NCI-H82 treated with DMSO at 0.1 percent for 48 hours (cell line): ENCODE data around the gene DERL3.
"Not testable (repeated sequence)": the region's sequence is repeated elsewhere in the genome, so short reads cannot be mapped to it uniquely, and the experiment has no call there.

Source experiments
- DNase-seq: peaks from one replicate; lab custom pipeline; 2025; ENCODE audit not compliant: unreplicated experiment; lab: John Stamatoyannopoulos, UW

The DERL3 gene

GRCh38 chr22:23838681-23839468 lies at the start of gene DERL3:
DERL3 (minus strand) TSS chr22:23839006; CDS start chr22:23838987, 19 bp downstream.
- no peak for DNase-seq

- no peak for DNase-seq
These were observed 45.3 kb upstream of the DERL3 start for GRCh38 chr22:23884140-23884539.

- no peak for DNase-seq
These were observed 44.9 kb upstream of the DERL3 start for GRCh38 chr22:23883658-23884057.

GRCh38 chr22:23882370-23882769 lies 43.6 kb upstream of the DERL3 start:
- no peak for DNase-seq

GRCh38 chr22:23878219-23878618 lies 39.4 kb upstream of the DERL3 start:
- DNase-seq = no peak

GRCh38 chr22:23877566-23877965 lies 38.8 kb upstream of the DERL3 start:
- no peak for DNase-seq

- DNase-seq = no peak
These were observed 37.0 kb upstream of the DERL3 start for GRCh38 chr22:23875801-23876200.

- DNase-seq = no peak
These were observed 36.1 kb upstream of the DERL3 start for GRCh38 chr22:23874871-23875270.

GRCh38 chr22:23868580-23868979 lies 29.8 kb upstream of the DERL3 start:
- DNase-seq = no peak

- DNase-seq = not testable (repeated sequence)
These were observed 25.8 kb upstream of the DERL3 start for GRCh38 chr22:23864499-23865154.

GRCh38 chr22:23862103-23862502 lies 23.3 kb upstream of the DERL3 start:
- DNase-seq = no peak

GRCh38 chr22:23860187-23860586 lies 21.4 kb upstream of the DERL3 start:
- DNase-seq = not testable (repeated sequence)

- DNase-seq = no peak
These were observed 20.4 kb upstream of the DERL3 start for GRCh38 chr22:23859201-23859600.

- DNase-seq = no peak
These were observed 19.6 kb upstream of the DERL3 start for GRCh38 chr22:23858484-23858815.

- peak; percentile 86 for DNase-seq
These were observed 19.0 kb upstream of the DERL3 start, which contains the start of gene SLC2A11 for GRCh38 chr22:23857606-23858483. SLC2A11 (plus strand) TSS chr22:23857875; CDS start chr22:23858000, 125 bp downstream.

GRCh38 chr22:23856721-23857605 lies 18.2 kb upstream of the DERL3 start:
- DNase-seq = peak; percentile 29

GRCh38 chr22:23850136-23850611 lies 11.4 kb upstream of the DERL3 start:
- no peak for DNase-seq

GRCh38 chr22:23849009-23850006 lies 10.5 kb upstream of the DERL3 start:
- DNase-seq = peak; percentile 39
